Stimulated activated naive CD8-positive, alpha-beta T cell treated with anti-CD3 and anti-CD28 coated beads, Interleukin-15, amount 100 ng/mL, for 72 hours (primary cell): ENCODE measurements around the gene ZNF423.
"Not testable (repeated sequence)": the region's sequence is repeated elsewhere in the genome, so short reads cannot be mapped to it uniquely, and the experiment has no call there.

Source experiments
- ATAC-seq: fragments of 150-1000 bp; cut with Tn5 transposase; 2 replicates; pipeline ENCODE4 v1.10.0; 2021; ENCODE audit warnings: mild to moderate bottlenecking, moderate library complexity
- DNase-seq, 2 donors: peaks; one replicate each; pipeline ENCODE4 v3.0.0; 2021 to 2022
- H3K27ac Mint-ChIP-seq, 2 donors: one replicate each; pipeline ENCODE4 v1.8.0; 2022; ENCODE audit warnings: mild to moderate bottlenecking in 2 of 2, mixed read lengths in 2 of 2, moderate library complexity in 2 of 2
- H3K27me3 Mint-ChIP-seq: one replicate; pipeline ENCODE4 v1.8.0; 2022; ENCODE audit warnings: mixed read lengths
- H3K4me1 Mint-ChIP-seq: one replicate; pipeline ENCODE4 v1.8.0; 2022; ENCODE audit warnings: mild to moderate bottlenecking, mixed read lengths
- H3K4me3 Mint-ChIP-seq, 2 donors: one replicate each; pipeline ENCODE4 v1.8.0; 2022; ENCODE audit warnings: mild to moderate bottlenecking in 2 of 2, mixed read lengths in 2 of 2, moderate library complexity in 1 of 2
- H3K9me3 Mint-ChIP-seq, 2 donors: one replicate each; pipeline ENCODE4 v1.8.0; 2022; ENCODE audit warnings: mixed read lengths in 2 of 2

The ZNF423 gene

DNA sequence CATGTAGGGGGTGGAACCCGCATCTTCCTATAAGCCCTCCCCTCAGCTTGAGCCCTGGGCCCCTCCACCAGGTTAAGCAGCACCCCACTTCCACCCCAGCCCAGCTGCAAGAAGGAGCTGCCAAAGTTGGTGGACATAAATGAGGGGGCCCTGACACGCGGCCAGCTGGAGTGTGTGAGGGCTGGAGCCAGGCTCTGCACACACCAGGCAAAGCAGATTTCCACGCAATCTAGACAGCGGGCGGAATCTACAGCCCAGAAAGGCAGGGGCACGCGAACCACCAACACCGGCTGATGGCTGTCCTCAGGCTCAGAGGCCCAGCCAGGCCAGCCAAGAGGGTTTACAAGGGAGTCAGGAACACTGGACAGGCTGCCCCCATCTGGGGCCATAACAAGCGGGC lies 171.2 kb downstream of the ZNF423 start:
- H3K4me1 Mint-ChIP-seq = no peaks in the 10 kb centered on the region
- DNase-seq (no peak), ATAC-seq (no peak)
- peaks cover 34% of the 10 kb centered on the region for H3K27me3 Mint-ChIP-seq
- H3K9me3 Mint-ChIP-seq = no peaks in the 10 kb centered on the region
- H3K27ac Mint-ChIP-seq = no peak overlapping the region
- H3K4me3 Mint-ChIP-seq = no peak overlapping the region

DNA sequence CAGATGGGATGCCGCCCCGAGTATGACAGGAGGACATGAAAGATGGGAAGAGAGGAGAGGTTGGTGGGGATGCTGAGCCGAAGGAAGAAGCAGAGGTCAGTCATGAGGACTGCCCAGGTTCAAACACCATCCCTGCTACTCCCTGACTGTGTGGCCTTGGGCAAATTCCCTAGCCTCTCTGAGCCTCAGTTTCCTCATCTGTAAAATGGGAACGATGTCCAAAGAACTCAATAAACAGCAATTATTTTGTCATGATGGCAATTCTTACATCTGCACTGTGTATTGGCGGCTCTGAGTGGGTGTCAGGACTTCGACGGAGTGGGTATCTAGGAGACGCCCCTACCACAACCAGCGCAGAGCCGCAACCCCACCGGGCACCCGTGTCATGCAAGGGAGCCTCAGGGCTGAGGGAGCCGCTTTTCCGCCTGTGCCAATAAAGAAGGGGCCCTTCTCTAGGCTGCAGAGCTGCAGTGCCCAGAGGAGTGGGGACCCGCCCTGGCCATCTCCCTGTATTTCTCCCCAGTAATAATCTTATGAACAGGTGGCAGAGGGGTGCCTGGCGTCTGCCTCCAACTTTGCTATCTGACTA lies 173.2 kb downstream of the ZNF423 start:
- no peaks in the 10 kb centered on the region for H3K4me1 Mint-ChIP-seq
- no peak for ATAC-seq
- H3K4me3 Mint-ChIP-seq = no peak overlapping the region
- no peak for DNase-seq
- H3K9me3 Mint-ChIP-seq = no peaks in the 10 kb centered on the region
- peaks cover 14% of the 10 kb centered on the region for H3K27me3 Mint-ChIP-seq
- no peak overlapping the region for H3K27ac Mint-ChIP-seq

DNA sequence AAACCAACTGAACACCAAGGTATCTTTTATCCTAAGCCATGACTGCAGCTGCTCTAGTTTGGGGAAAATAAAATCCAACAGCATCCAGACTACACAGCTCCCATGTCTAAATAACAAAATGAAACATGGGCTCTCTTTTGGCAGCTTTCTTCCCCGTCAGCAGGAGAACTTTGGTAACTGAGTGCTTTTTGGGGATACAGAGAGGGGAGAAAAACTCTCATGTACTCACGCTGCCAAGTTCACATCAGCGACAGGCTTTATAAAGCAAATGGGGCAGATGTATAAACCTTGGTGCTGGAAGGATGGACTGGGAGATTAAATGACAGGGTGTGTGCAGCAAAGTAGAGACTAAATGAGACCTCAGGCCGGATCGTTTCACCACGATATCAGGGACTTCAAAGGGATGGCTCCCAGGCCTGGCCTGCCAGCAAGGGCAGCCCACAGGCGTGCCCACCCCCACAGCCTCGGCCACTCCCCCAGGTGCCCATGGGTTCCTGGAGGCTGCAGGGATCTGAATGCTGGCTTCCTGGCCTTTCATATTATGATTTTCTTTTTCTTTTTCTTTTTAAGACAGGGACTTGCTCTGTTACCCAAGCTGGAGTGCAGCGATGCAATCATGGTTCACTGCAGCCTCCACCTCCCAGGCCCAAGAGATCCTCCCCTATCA lies 174.6 kb downstream of the ZNF423 start:
- ATAC-seq = no peak
- Mint-ChIP-seq H3K27me3 (peaks cover under 1% of the 10 kb centered on the region), H3K27ac (peak overlapping the region in 1 of 2 donors; percentile 19), H3K4me3 (no peak overlapping the region), H3K9me3 (no peaks in the 10 kb centered on the region), H3K4me1 (no peaks in the 10 kb centered on the region)
- no peak for DNase-seq

DNA sequence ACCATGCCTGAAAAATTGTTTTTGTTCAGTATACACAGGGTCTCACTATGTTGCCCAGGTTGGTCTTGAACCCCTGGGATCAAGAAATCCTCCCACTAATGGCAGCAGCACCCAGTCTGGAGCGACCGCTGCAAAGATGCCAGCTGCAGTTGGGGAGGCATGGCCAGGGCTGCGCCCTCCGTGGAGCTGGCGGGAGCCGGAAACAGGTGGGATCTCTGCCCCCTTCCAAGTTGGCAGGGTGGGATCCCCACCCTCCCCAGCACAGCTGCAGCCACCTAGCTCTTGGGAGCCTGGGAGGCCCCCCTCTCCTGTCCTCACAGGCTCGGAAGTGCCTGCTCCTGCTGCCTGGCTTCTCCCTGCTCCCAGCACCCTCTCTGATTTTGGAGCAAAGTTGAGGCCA lies 176.8 kb downstream of the ZNF423 start:
- Mint-ChIP-seq H3K27me3 (no peaks in the 10 kb centered on the region), H3K4me3 (no peak overlapping the region), H3K9me3 (no peaks in the 10 kb centered on the region), H3K4me1 (no peaks in the 10 kb centered on the region), H3K27ac (no peak overlapping the region)
- ATAC-seq = peak; percentile 11
- no peak for DNase-seq

DNA sequence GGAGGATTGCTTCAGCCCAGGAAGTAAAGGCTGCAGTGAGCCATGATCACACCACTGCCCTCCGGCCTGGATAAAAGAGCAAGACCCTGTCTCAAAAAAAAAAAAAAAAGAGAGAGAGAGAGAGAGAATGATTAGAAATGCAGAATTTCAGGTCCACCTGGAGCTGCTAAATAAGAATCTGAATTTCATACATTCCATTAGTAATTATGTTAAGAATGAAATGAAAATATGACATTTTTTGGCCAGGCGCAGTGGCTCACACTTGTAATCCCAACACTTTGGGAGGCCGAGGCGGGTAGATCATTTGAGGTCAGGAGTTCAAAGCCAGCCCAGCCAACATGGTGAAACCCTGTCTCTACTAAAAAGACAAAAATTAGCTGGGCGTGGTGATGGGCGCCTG lies 178.3 kb downstream of the ZNF423 start:
- H3K4me3 Mint-ChIP-seq, H3K27me3 Mint-ChIP-seq, H3K27ac Mint-ChIP-seq, DNase-seq, H3K4me1 Mint-ChIP-seq, H3K9me3 Mint-ChIP-seq, ATAC-seq: not testable (repeated sequence)

DNA sequence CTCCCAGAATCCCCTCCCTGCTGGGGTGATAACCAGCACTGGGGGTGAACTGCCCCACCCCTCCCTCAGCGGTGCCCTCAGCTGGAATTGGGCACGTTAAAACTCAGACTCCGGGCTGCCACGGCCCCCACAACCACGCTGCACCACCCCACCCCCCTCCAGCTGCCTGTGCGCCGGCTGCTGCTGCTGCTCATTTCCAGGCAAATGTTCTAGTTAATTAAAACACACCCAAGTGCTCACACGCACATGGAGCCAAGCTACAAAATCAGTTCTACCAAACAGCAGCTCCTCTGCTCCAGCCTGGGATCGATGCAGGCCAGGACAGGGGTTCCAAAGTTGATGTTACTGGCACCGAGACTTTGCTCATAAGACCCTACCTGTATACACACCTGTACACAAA lies 180.5 kb downstream of the ZNF423 start:
- ATAC-seq (peak; percentile 4), DNase-seq (no peak)
- H3K4me3 Mint-ChIP-seq = no peak overlapping the region

DNA sequence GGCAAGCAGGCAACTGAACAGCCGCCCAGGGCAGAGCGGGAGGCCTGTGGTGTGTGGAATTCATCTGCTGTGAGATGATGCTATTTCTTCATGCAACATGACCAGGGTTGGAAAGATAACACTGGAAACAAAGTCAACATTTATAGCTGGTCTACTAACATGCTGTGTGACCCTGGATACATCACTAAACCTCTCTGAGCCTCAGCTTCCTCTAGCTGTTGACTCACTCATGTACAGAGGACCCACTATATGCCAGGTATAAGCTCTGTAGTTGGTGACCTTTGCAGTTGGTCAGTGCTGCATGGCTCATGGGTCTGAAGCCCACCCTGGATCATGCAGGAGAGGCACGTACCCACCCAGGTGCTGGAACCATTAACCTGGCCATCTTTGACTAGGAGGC lies 180.9 kb downstream of the ZNF423 start:
- DNase-seq (no peak), ATAC-seq (no peak)
- Mint-ChIP-seq H3K9me3 (no peaks in the 10 kb centered on the region), H3K4me1 (no peaks in the 10 kb centered on the region), H3K4me3 (no peak overlapping the region), H3K27ac (no peak overlapping the region), H3K27me3 (no peaks in the 10 kb centered on the region)

More for the DNA sequence above, 180.5 kb downstream of the ZNF423 start:
- no peaks in the 10 kb centered on the region for H3K4me1 Mint-ChIP-seq
- no peaks in the 10 kb centered on the region for H3K9me3 Mint-ChIP-seq
- no peak overlapping the region for H3K27ac Mint-ChIP-seq
- no peaks in the 10 kb centered on the region for H3K27me3 Mint-ChIP-seq

DNA sequence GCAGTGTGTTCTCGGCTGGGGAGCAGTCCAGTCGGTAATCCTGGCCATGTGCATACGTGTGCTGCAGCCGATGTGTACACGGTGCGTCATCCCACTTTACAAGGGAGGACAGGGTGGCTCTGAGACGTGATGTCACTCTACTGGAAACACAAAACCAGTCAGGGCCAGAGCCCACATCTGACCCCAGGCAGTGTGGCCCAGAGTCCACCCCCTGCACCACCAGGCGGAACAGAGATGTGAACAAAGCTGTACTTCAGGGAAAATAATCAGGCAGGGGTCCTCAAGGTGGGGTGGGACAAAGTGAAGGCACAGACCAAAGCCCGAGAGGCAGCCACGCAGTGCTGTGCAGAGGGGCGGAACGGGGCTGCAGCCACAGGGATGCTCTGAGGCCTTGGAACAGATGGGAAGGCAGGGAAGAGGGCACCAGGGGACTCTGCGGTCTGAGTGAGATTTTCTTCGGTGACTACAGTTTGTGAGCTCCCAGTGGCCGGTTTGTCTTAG lies 181.5 kb downstream of the ZNF423 start:
- DNase-seq (no peak), ATAC-seq (no peak)
- Mint-ChIP-seq H3K9me3 (no peaks in the 10 kb centered on the region), H3K27me3 (no peaks in the 10 kb centered on the region), H3K4me3 (no peak overlapping the region), H3K4me1 (no peaks in the 10 kb centered on the region), H3K27ac (peak overlapping the region in 1 of 2 donors; percentile 87)

DNA sequence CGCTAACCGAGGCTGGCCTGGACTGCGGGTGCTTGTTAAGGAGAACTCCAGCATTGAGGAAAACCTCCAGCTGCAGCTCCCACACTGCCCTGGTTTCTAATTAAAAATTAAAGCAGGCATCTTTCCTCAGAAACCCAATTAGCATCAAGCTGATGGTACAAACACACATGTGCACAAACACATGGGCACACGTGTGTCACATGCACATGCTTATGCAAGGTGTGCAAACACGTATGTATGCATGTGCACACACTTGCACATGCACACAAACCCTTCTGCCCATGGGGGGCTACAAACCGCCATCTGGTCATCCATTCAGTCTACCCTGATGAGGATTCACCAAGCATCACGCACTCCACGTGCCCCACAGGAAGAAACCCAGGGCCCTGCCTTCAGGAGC lies 182.5 kb downstream of the ZNF423 start:
- DNase-seq (no peak), ATAC-seq (no peak)
- Mint-ChIP-seq H3K9me3 (no peaks in the 10 kb centered on the region), H3K4me3 (no peak overlapping the region), H3K4me1 (no peaks in the 10 kb centered on the region), H3K27ac (no peak overlapping the region), H3K27me3 (no peaks in the 10 kb centered on the region)

DNA sequence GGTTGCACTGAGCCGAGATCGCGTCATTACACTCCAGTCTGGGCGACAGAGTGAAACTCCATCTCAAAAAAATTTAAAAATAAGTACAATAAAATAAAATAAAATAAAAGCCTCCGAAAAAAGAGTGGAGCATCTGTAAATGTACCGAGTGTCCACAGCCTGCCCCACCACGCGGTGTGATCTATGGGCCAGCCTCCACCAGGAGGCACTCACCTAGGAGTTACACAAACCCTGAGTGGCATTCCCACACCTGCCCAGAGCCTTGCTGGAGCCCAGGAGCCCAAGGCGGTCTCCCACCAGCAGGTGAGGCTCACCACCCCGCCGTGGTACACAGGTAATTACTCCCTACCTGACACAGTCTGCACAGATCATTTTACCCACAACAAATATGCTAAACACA lies 183.2 kb downstream of the ZNF423 start:
- Mint-ChIP-seq H3K27me3 (no peaks in the 10 kb centered on the region), H3K27ac (no peak overlapping the region), H3K4me3 (no peak overlapping the region), H3K9me3 (no peaks in the 10 kb centered on the region), H3K4me1 (no peaks in the 10 kb centered on the region)
- ATAC-seq (no peak), DNase-seq (no peak)

DNA sequence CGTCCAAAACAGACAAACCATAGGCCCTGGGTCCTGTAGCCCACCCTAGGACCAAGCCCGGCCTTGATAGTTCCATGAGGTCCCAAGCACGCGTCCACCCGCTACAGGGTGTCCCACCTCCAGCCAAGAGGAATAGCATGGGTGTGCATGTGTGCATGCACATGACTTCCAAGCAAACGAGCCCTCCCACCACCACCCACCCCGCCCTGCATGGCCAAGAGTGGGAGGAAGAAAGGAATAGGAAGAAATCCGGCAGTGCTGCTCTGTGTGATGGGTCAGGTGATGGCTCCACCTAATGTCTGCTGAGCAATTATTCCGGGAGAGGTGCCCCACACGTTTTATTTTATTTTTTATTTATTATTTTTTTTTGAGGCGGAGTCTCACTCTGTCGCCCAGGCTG lies 184.6 kb downstream of the ZNF423 start:
- no peak for ATAC-seq
- no peaks in the 10 kb centered on the region for H3K27me3 Mint-ChIP-seq
- H3K9me3 Mint-ChIP-seq = no peaks in the 10 kb centered on the region
- H3K27ac Mint-ChIP-seq = no peak overlapping the region
- no peaks in the 10 kb centered on the region for H3K4me1 Mint-ChIP-seq
- no peak for DNase-seq
- H3K4me3 Mint-ChIP-seq = no peak overlapping the region

DNA sequence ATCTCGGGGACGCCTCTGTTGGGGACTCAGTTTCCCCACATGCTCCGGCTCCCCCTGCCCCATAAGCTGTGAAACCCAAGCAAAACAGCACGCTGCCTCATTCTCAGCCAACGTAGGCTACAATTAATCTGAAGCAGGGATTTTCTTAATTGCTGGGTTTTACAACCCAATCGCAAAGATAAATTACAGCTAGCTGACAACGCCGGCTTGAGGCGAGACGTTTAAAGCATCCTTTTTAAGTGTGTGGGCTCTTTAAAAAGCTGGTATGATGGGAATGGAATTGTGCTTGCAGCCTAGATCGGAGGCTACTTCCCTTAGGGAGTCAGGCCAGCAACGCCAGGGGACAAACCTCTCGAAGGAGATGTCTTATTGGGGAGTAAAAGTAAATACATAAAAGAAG lies 185.3 kb downstream of the ZNF423 start:
- ATAC-seq (no peak), DNase-seq (no peak)
- Mint-ChIP-seq H3K4me1 (no peaks in the 10 kb centered on the region), H3K4me3 (no peak overlapping the region), H3K9me3 (no peaks in the 10 kb centered on the region), H3K27ac (no peak overlapping the region), H3K27me3 (no peaks in the 10 kb centered on the region)

DNA sequence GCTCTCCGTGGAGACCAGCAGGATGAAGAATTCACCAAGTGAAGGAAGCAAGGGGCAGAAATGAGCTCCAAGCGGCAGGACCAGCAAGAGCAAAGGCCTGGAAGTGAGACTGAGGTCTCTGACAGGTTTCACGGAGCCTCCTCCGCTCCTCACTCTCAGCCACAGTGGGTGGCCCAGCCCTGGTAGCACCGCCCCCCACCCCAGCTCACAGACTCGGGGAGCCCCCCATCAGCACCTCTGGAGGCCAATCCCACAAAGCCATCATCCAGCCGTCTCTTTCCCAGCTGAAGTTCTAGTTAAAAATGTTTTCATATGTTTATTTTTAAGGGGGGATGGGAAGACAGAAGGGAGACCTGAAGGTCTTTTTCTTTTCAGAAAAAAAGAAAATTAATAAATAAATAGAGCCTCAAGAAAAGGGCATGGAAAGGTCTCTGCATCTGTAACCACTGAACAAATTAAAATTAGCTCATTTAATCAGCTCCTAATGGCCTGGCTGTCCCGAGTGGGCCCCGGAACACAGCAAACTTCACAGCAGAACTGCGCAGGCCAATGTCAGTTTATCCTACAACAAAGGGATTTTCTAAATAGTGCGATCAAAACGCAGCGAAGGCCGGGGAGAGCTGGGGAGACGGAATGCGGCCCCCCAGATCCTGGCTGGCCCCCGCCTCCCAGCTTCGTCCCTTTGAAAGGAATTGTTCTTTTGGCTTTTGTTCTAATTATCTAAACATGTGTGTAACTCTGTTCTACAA lies 190.3 kb downstream of the ZNF423 start:
- Mint-ChIP-seq H3K4me3 (no peak overlapping the region), H3K27me3 (no peaks in the 10 kb centered on the region), H3K9me3 (no peaks in the 10 kb centered on the region), H3K27ac (peak overlapping the region in 1 of 2 donors; percentile 34), H3K4me1 (no peaks in the 10 kb centered on the region)
- no peak for DNase-seq
- no peak for ATAC-seq

DNA sequence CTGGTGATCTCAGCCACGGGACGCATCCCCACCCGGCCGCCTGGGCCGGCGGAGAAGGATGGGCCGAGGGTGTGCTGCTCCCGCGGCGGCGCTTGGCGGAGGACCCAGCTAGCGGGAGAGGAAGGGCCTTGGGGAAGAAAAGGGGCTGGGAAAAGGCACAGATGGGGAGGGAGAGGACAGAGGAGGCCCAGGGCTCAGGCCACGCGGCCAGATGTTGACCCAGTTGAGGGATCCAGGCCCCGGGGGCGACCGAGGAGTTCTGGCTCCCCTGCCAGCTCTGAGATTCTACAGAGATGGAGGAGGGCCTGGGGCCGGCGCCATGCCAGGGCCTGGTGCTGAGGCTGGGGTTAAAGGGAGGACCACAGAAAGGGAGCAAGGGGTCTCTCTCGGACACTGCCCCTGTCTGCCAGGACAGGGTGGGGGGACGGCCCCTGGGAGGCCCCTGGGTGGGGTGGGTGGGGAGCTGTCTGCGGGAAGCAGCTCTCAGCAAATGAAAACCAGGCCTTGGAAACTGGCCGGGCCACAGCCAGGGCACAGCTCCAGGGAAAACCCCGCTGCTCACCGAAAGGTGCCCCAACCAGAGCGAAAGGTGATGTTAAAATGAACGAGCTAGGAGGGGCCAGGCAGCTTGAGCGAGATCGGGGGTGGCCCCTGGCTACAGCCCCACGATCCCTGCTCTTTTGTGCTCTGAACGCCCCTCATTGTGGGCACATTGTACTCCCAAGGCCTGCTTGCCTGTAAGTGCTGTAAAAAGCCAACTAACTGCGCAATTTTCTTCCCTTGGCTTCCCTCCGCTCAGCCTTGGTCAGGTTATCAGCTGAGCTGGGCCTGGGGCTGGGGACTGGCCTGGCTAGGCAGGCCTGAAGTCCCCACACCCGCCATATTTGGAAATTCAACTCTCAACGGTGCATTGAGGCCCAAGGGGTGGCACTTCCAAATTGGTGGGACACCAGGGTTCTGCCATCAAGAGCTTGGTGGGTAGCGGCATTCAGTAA lies 191.4 kb downstream of the ZNF423 start:
- Mint-ChIP-seq H3K27me3 (no peaks in the 10 kb centered on the region), H3K4me1 (no peaks in the 10 kb centered on the region), H3K27ac (no peak overlapping the region), H3K4me3 (no peak overlapping the region), H3K9me3 (no peaks in the 10 kb centered on the region)
- no peak for DNase-seq
- ATAC-seq = peak; percentile 33
